Limb (tissue), 2 donors: ENCODE measurements around the gene SUDS3.

ENCODE experiments used
- DNase-seq, 2 donors: peaks; one replicate each; pipeline ENCODE4 v3.0.0-alpha.2; 2016; ENCODE audit errors: extremely low spot score in 2 of 2

SUDS3 gene

GRCh38 chr12:118356809-118357256, 19.5 kb upstream of the SUDS3 start:
- no peak for DNase-seq

- peak in 1 of 2 donors; percentile 25 for DNase-seq
These were observed 18.9 kb upstream of the SUDS3 start for GRCh38 chr12:118357257-118358007.

DNA sequence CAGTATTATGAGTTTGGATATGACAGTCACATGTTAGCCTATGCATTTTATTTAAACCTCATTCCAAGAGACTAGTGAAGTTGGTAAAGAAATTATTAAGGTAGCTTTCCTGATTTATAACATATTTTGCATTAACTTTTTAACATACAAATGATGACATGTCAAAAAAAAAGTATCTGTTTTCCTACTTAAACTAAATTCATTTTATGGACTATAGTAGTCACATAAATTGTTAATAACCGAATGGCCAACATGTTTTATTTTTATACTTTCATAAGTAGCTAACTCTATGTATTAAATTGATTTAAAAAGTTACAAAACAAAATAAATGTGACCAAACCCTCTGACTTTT, 18.4 kb upstream of the SUDS3 start:
- DNase-seq = no peak

DNA sequence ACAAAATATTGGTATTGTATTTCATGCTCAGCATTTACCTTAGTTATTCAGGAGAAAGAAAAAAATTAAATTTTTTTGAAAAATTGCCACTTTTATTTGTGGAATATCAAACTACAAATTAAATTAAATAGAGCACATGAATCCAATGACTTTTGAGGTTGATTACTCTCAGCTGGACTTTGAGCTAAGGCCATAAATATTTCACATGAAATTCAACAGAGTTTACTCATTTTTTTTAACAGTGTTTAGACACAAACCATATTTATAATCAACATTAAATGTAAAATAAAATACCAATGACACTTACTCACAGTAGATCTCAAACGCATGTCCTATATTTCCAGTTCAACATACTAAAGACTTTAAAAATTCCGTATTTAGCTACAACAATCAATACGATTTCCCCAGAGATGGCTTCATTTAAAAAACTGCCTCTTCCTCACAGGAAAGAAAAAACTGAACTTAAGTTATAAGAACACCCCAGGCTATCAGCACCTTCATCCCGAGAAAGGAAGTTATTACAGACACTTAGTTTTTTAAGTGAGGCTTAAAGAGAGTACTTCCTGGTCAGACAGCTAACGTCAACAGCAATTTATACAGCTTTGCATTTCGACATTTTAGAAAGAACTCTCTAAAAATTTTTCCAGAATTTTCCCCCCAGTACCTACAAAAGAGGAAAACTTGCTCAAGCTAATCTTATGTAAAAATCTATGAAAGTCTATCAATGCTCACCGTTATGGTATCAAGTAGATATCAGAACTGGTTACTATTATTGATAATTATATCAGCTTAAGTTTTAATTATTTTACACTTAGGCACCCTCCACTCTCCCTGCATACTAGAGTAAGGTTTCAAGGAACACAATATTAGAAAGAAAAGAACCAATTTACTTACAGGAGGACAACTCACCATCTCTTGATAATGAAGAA, 17.5 kb upstream of the SUDS3 start:
- DNase-seq = no peak

- no peak for DNase-seq
These were observed 16.8 kb upstream of the SUDS3 start for GRCh38 chr12:118359541-118359915.

- no peak for DNase-seq
These were observed 15.3 kb upstream of the SUDS3 start for GRCh38 chr12:118361092-118361404.

- no peak for DNase-seq
These were observed 14.5 kb upstream of the SUDS3 start for GRCh38 chr12:118361889-118362288.

DNA sequence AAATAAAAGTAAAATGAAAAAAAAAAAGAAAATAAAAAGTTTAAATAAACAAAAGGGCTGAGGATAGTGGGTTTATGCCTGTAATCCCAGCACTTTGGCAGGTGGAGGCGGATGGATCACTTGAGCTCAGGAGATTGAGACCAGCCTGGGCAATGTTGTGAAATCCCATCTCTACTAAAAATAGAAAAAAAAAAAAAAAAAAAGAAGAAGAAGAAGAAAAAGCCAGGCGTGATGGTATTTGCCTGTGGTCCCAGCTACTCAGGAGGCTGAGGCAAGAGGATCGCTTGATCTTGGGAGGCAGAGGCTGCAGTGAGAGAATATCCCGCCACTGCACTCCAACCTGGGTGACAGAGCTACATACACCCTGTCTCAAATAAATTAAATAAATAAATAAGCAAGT, 7.5 kb upstream of the SUDS3 start:
- no peak for DNase-seq

GRCh38 chr12:118370601-118371000, 5.8 kb upstream of the SUDS3 start:
- DNase-seq = no peak

DNA sequence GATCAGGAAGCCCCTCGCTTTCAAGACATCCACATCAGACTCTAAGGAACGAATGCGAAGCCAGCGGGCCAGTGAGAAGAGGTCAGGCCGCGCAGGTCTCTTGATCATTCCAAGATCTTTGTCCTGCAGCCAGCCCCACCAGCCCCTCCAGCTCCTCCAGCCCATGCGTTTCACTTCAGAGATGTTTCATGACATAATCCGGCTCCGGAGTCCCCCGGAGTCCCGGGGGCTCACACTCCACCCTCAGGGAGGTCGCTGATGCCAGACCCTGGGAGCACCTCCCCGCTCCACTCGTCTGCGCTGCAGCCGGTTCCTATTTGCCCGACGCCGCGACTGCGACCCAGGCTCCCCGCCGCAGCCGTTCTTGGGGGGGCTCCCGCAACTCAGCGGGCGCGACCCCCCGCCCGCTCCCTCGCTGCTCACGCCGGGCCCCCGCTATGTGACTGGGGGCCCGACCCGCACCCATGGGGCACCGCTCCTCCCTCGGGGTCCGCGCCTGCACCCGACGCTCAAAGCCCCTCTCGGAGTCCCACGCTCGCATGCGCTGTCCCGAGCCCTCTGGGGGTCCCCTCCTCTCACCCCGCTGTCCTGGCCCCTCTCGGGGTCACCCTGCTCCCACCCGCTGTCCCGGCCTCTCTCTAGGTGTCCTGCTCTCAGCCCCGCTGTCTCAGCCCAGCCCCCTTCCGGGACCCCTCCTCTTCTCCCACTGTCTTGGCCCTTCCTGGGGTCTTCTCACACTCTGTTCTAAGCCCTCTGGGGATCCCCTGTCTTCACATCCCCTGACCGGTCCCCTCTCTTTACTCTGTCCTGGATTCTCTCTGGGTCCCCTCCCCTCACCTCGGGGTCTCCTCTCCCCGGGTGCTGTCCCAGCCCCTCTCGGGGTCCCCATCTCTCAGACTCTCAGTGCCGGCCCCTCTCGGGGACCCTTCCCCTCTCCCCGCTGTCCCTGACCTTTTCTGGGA, 4.8 kb upstream of the SUDS3 start:
- DNase-seq = peak in 1 of 2 donors; percentile 43

DNA sequence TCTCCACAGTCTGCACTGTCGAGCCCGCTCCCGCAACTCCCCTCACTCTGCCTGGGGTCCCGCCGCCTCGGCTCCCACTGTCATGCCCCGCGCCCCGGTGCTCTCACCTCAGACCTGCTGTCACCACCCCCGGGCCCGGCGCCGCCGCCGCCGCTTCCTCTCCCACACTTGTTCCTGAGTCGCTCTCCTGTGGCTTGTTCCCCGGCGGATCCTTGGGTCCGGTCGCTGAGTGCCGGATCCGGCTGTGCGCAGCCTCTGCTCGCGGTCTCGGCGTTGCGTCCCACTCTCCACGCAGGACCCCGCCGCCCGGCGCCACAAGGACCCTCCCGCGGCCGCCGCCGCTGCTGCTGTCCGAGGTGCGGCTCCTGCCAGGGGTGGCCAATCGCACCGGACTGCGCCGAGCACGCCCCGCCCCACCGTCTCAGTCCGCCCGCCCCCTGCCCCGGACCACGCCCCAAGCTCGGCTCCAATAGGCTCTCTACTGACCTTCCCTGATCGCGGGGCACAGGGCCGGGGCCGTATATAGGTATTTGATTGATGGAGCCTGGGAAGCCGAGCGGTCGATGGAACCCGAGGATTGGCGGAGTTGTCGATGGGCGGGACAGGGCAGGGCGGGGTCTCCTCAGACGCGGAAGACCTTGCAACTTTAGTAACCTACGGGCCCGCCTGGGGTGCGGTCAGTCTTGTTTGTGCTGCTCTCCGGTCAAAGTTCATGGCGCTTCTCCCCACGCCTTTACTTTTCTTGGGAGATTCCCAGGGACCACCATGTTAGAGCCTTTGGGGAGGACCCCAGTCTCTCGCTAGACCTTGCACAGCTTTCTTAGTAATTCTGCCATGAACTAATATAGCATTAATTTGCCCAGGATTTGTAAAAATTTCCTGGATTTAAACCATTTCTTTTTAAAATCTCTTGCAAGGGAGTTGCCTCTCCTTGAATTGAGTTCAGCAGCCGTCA, 3.5 kb upstream of the SUDS3 start, which contains the start of gene TAOK3:
Gene TAOK3, minus strand, starts transcription at position 367 of the 955 bp plus-strand sequence. CDS start 117,340 bp downstream, outside the sequence.
- peak; percentile 98 to 99 for DNase-seq

DNA sequence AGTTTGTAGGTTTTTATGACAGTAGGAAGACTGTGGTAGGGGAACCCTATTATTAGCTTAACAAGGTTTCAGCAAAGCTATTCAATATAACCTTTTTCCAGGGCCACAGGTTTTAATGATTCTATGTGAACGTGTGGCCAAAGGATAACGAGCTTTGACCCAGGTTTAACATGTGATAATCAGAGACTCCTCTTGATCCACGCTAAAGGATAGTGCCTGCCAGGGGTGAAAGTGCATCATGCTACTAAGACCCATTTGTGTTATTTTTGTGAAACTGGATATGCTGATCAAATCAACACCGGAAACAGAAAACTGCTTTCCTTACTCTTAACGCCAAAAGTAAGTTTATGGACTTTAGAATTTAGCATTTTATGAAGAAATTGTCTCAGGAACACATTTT, 2.7 kb upstream of the SUDS3 start:
- DNase-seq = no peak

GRCh38 chr12:118374126-118374725, 2.1 kb upstream of the SUDS3 start:
- DNase-seq = no peak

DNA sequence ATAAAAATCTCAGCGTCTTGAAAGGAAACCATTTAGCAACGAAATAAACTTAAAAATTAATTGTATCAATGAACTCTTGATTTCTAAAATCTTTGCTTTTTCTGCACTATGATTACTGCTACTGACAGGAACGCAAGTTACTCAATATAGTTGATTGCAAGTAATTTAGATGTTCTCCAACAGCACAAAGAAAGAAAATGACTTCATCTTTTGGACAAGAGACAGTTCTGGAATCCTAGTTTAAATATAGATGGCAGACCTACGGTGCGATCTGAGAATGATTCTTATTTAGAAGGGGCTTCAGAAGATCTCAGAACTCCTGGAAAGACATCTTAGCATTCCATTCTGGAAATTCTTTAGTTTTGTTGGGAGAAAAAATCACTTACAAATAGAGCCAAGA, 1.4 kb upstream of the SUDS3 start:
- DNase-seq = no peak

DNA sequence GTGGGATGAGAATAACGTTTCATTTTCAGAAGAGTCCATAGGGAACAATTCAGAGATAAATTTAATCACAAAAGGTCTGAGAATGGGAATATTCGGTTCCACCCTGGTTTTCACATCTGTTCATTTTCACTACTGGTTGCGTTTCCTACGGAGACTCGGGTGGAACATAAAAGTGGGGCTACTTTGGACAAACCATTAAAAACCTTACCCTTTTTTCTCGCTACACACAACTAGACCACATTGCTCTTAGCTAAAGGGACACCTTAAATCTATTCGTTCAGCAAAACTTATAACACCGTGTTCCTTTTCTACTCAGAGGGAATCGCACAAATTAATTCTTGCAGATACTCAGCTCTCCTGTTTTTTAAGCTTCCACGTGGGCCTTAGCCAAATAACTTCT, 1.0 kb upstream of the SUDS3 start:
- no peak for DNase-seq

DNA sequence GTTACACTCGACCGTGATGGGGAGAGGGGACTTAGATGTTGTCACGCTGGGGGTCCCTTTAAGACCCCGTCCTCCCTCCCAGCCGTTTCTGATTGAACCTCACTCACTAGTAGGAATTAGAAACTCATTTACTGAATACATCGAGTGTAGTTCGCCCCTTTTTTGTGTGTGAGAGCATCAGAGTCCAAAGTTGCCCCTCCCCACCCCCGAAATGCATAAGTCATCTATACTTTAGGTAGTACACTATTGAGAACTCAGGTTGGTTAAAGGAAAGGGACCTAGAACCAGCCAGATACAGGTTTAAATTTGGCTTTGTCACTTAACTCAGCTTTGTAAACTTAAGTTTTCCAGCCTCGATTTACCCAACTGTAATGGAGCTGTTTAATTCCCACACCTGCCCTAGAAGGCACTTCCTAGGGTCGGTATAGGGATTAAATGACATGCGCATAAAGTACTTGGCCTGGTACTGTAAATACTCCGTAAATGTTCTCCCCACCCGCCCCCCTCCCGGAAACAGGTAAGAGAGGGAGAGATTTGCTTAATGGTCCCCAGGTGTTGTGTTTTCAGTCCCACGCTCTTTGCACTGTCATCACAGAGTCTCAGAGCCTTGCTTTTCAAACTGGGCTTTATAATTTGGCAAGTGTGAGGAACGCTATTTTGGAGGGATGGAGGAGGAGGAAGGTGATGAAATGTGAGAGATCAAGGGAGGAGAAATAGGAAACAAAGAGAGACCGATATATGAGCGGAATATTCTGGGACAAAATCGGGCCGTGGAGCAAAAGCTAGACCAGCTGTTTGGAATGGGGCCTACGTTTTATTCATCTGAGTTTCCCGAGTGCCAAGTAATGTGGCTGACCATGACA, 897 bp downstream of the SUDS3 start:
- DNase-seq = no peak

DNA sequence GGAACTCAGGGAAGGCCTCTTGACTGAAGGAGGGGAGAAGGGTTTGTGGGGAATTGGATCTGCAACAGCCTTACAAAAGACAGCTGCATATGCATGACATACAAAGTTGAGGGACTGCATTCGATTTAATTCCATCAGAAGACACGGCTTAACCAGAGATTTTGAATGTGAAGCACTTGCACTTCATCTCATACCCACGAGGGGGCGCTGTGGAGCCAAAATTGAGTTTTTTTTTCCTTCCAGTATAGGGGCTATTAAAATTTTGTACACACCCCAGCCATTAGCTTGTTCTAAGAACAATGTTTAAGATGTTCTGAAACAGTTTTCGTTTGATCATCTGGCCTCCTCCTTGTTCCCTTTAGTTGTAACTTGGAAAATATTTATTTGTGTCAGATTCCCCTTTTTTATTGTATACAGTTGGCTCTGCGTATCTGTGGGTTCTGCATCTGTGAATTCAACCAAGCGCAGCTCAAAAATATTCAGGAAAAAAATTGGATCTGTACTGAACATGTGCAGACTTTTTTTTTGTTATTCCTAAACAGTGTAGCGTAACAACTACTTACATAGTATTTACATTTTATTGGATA, 1.6 kb downstream of the SUDS3 start:
- DNase-seq = peak; percentile 78 to 83

DNA sequence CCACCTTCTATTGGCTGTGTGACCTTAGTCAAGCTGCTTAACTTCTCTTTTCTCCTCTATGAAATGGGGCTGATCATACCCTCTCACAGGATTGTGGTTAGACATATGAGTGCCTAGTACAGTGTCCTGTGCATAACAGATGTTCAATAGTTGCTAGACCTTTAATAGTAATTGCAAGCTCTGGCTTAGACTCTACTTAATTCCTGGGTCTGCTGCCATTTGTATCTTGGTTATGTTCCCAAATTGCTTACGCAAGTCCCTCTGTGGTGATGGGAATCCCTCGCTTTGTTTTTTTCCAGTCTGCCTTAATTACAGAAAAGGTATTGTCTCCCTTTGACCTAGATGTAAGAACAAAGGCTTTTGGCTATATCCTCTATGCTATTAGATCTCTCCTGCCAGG, 15.1 kb downstream of the SUDS3 start:
- no peak for DNase-seq

GRCh38 chr12:118391836-118392235, 15.5 kb downstream of the SUDS3 start:
- DNase-seq = no peak
